HFFc6 (cell line): ENCODE data around the gene IL32. TPM values are rescaled to one million over a fixed set of nuclear protein-coding genes. Genes with fewer than 3 reads are reported as not detected.
A peak's percentile ranks its signal among the peaks of the same experiment; 100 is the strongest.

ENCODE experiments used
- DNase-seq: peaks from one replicate; pipeline ENCODE4 v3.0.0-alpha.2; 2018
- H3K27ac Mint-ChIP-seq: 2 replicates; pipeline ENCODE4 v1.8.0; 2020; ENCODE audit warnings: mild to moderate bottlenecking, mixed read lengths
- H3K27me3 Mint-ChIP-seq: 2 replicates; pipeline ENCODE4 v1.8.0; 2021; ENCODE audit warnings: mild to moderate bottlenecking, moderate library complexity, mixed read lengths; ENCODE audit not compliant: insufficient read depth
- H3K36me3 Mint-ChIP-seq: 2 replicates; pipeline ENCODE4 v1.8.0; 2021; ENCODE audit warnings: low read depth, mixed read lengths
- H3K4me1 Mint-ChIP-seq: 2 replicates; pipeline ENCODE4 v1.8.0; 2020; ENCODE audit warnings: low read depth, mixed read lengths
- H3K4me3 Mint-ChIP-seq: 2 replicates; pipeline ENCODE4 v1.8.0; 2020; ENCODE audit warnings: mild to moderate bottlenecking, moderate library complexity, mixed read lengths
- H3K9me3 Mint-ChIP-seq: 2 replicates; pipeline ENCODE4 v1.8.0; 2020; ENCODE audit warnings: mild to moderate bottlenecking, mixed read lengths
- total RNA-seq, 6 experiments: library from RNA; stranded (reverse); fragmentation: NEBNext Ultra II Directional; extraction: Animal tissue kit (Norgen Biotek cat#: 25700); gene quantifications; 2 replicates in 1 of 6; 3 replicates in 5 of 6; pipeline ENCODE4 v1.2.3, GENCODE V29; 2021
- TF ChIP-seq, protein P1 (sequence below): fragments of 200-600 bp; sonication (generic); IDR thresholded peaks from 2 replicates; pipeline ENCODE4 v1.5.0; 2021; ENCODE audit warnings: antibody characterized with exemption, mild to moderate bottlenecking

IL32 gene
- total RNA-seq, 6 experiments from 2014 or later = 1.00 to 2.3 (median 1.7) TPM

DNA sequence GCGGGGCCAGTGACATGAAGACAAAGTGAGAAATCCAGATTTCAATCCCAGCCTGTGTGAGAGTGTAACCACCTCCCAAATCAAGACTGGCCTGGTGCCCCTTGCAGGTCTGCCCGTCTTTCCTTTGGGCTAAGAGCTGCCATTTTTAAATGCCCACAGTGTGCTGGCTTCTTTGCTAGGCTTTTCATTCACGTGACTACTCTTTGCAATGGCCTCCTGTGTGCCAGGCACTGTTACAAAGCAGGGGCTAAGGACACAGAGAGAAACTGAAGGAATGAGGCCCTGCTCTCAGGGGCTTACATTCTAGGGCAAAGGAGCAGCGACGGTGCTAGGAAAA, 33.9 kb downstream of the IL32 start:
- no peak overlapping the region for H3K27ac Mint-ChIP-seq
- TF ChIP-seq, protein P1, sequence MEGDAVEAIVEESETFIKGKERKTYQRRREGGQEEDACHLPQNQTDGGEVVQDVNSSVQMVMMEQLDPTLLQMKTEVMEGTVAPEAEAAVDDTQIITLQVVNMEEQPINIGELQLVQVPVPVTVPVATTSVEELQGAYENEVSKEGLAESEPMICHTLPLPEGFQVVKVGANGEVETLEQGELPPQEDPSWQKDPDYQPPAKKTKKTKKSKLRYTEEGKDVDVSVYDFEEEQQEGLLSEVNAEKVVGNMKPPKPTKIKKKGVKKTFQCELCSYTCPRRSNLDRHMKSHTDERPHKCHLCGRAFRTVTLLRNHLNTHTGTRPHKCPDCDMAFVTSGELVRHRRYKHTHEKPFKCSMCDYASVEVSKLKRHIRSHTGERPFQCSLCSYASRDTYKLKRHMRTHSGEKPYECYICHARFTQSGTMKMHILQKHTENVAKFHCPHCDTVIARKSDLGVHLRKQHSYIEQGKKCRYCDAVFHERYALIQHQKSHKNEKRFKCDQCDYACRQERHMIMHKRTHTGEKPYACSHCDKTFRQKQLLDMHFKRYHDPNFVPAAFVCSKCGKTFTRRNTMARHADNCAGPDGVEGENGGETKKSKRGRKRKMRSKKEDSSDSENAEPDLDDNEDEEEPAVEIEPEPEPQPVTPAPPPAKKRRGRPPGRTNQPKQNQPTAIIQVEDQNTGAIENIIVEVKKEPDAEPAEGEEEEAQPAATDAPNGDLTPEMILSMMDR = no peak
- H3K4me1 Mint-ChIP-seq = peaks cover 24% of the 10 kb centered on the region
- no peak overlapping the region for H3K4me3 Mint-ChIP-seq
- no peaks in the 10 kb centered on the region for H3K9me3 Mint-ChIP-seq
- no peak for DNase-seq
- no peaks in the 10 kb centered on the region for H3K36me3 Mint-ChIP-seq
- peaks cover 18% of the 10 kb centered on the region for H3K27me3 Mint-ChIP-seq

GRCh38 chr16:3099732-3100499, 34.5 kb downstream of the IL32 start:
- TF ChIP-seq, protein P1 = no peak
- peak; percentile 64 for DNase-seq
- H3K4me3 Mint-ChIP-seq = peak overlapping the region; percentile 72
- peaks cover 24% of the 10 kb centered on the region for H3K4me1 Mint-ChIP-seq
- H3K27me3 Mint-ChIP-seq = peaks cover 18% of the 10 kb centered on the region
- no peak overlapping the region for H3K27ac Mint-ChIP-seq
- H3K9me3 Mint-ChIP-seq = no peaks in the 10 kb centered on the region
- no peaks in the 10 kb centered on the region for H3K36me3 Mint-ChIP-seq

DNA sequence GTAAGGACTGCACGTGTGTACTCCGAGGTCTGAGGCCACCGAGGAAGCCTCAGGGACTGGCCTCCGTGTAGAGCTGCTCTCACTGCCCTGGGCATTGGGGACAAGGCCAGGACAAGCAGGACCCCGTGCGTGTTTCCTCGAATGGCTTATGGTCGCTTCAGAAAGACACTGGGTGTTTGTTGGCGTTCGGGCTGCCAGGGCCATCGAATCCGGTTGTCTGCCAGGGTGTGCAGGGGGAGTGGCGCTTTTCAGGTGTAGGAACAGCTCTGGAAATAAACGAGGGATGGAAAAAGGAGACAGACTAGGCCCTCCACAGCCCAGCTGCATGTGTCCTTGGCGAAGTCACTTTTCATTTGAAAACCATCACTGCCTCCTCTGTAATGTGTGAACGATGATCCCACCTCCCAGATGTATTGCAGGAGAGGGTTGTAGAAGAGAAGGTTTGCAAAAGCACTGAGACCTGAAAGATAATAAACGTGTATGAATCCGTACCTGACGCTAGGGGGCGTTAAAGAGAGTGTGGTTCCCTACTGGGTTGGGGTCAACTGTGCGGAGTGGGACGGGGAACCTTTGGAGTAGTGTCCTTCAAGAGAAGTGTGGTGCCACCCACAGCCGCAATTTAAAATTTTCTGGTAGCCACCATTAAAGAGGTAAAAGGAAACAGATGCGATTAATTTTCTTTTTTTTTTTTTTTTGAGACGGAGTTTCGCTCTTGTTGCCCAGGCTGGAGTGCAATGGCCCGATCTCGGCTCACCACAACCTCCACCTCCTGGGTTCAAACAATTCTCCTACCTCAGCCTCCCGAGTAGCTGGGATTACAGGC, 35.8 kb downstream of the IL32 start:
- no peaks in the 10 kb centered on the region for H3K9me3 Mint-ChIP-seq
- peak overlapping the region; percentile 52; the same call in 1 of the 2 replicates for H3K4me3 Mint-ChIP-seq
- no peaks in the 10 kb centered on the region for H3K36me3 Mint-ChIP-seq
- peaks cover 18% of the 10 kb centered on the region for H3K27me3 Mint-ChIP-seq
- peak; percentile 9 for DNase-seq
- no peak overlapping the region for H3K27ac Mint-ChIP-seq
- TF ChIP-seq, protein P1 = peak; percentile 82
- peaks cover 30% of the 10 kb centered on the region for H3K4me1 Mint-ChIP-seq

- Mint-ChIP-seq H3K4me1 (peaks cover 30% of the 10 kb centered on the region), H3K27ac (no peak overlapping the region), H3K36me3 (no peaks in the 10 kb centered on the region), H3K27me3 (peaks cover 18% of the 10 kb centered on the region), H3K9me3 (no peaks in the 10 kb centered on the region), H3K4me3 (peak overlapping the region; percentile 52; the same call in 1 of the 2 replicates)
- TF ChIP-seq, protein P1 = no peak
- DNase-seq = no peak
Measured at GRCh38 chr16:3101841-3102470, 36.5 kb downstream of the IL32 start.

GRCh38 chr16:3106205-3106928, 40.9 kb downstream of the IL32 start:
- H3K27me3 Mint-ChIP-seq = no peaks in the 10 kb centered on the region
- no peaks in the 10 kb centered on the region for H3K36me3 Mint-ChIP-seq
- TF ChIP-seq, protein P1 = no peak
- peak overlapping the region; percentile 93 for H3K4me3 Mint-ChIP-seq
- H3K9me3 Mint-ChIP-seq = no peaks in the 10 kb centered on the region
- peaks cover 16% of the 10 kb centered on the region for H3K4me1 Mint-ChIP-seq
- peak overlapping the region; percentile 64; the same call in 1 of the 2 replicates for H3K27ac Mint-ChIP-seq
- DNase-seq = peak; percentile 83
